Karpas-422 (cell line): ENCODE data around the gene FBXO9. TPM values are rescaled to one million over a fixed set of nuclear protein-coding genes. Genes with fewer than 3 reads are reported as not detected.
"Not testable (repeated sequence)": the region's sequence is repeated elsewhere in the genome, so short reads cannot be mapped to it uniquely, and the experiment has no call there.

ENCODE experiments used
- DNase-seq: peaks from one replicate; pipeline ENCODE4 v3.0.0-alpha.2; 2015
- H2AFZ ChIP-seq: fragments of 200-600 bp; sonication (generic); 2 replicates; pipeline ENCODE4 v1.6.1; 2014; ENCODE audit warnings: antibody characterized with exemption, low read length, mixed read lengths
- H3K27ac ChIP-seq: fragments of 200-600 bp; sonication (generic); 2 replicates; pipeline ENCODE4 v1.5.1; 2014; ENCODE audit warnings: mild to moderate bottlenecking, low read length, moderate library complexity
- H3K27me3 ChIP-seq: fragments of 200-600 bp; sonication (generic); 2 replicates; pipeline ENCODE4 v1.6.1; 2014; ENCODE audit warnings: low read length, mixed read lengths
- H3K36me3 ChIP-seq: fragments of 200-600 bp; sonication (generic); 2 replicates; pipeline ENCODE4 v1.6.1; 2014; ENCODE audit warnings: low read length, mixed read lengths; ENCODE audit not compliant: insufficient read depth
- H3K4me1 ChIP-seq: fragments of 200-600 bp; sonication (generic); 2 replicates; pipeline ENCODE4 v1.6.1; 2014; ENCODE audit warnings: mild to moderate bottlenecking, low read length, mixed read lengths
- H3K4me2 ChIP-seq: fragments of 200-600 bp; sonication (generic); 2 replicates; pipeline ENCODE4 v1.6.1; 2014; ENCODE audit warnings: low read length, low read depth, mild to moderate bottlenecking; ENCODE audit not compliant: poor library complexity, severe bottlenecking
- H3K4me3 ChIP-seq: fragments of 200-600 bp; sonication (generic); 2 replicates; pipeline ENCODE4 v1.5.1; 2014; ENCODE audit warnings: mild to moderate bottlenecking, antibody characterized with exemption, low read length, mixed read lengths
- H3K79me2 ChIP-seq: fragments of 200-600 bp; sonication (generic); 2 replicates; pipeline ENCODE4 v1.6.1; 2014; ENCODE audit warnings: mild to moderate bottlenecking, low read length, mixed read lengths
- H3K9ac ChIP-seq: fragments of 200-600 bp; sonication (generic); 2 replicates; pipeline ENCODE4 v1.6.0; 2014; ENCODE audit warnings: low read length
- H3K9me2 ChIP-seq: fragments of 200-600 bp; sonication (generic), shearing (Covaris generic); replicated peaks from 2 replicates; pipeline ENCODE4 v1.6.0; 2014; ENCODE audit warnings: mild to moderate bottlenecking, low read length, moderate library complexity; ENCODE audit not compliant: insufficient read depth
- H3K9me3 ChIP-seq: fragments of 300-700, 200-600 bp; sonication (generic); 2 replicates; pipeline ENCODE4 v1.6.1; 2014; ENCODE audit warnings: low read length, mixed read lengths
- H4K20me1 ChIP-seq: fragments of 200-600 bp; sonication (generic); 2 replicates; pipeline ENCODE4 v1.6.1; 2014; ENCODE audit warnings: mild to moderate bottlenecking, antibody characterized with exemption, low read length, low read depth; ENCODE audit not compliant: insufficient read depth
- total RNA-seq: library from RNA; depleted of rRNA; stranded (reverse); fragments of >200 nt; shearing (Covaris generic); gene quantifications from 2 replicates; pipeline ENCODE4 v1.2.3, GENCODE V29; 2014; ENCODE audit warnings: low replicate concordance

FBXO9 gene
- total RNA-seq, 1 experiment from 2014 or later = 41.5 TPM

- not testable (repeated sequence) for H3K4me1 ChIP-seq
Observed at GRCh38 chr6:53052152-53052551, 13.1 kb upstream of the FBXO9 start.

GRCh38 chr6:53054532-53054931, 10.7 kb upstream of the FBXO9 start:
- Histone ChIP-seq H3K9me3 (no peaks in the 10 kb centered on the region), H3K4me2 (no peak overlapping the region)
- DNase-seq = no peak

More at GRCh38 chr6:53052152-53052551, 13.1 kb upstream of the FBXO9 start:
- not testable (repeated sequence) for H3K9me3 ChIP-seq, H3K79me2 ChIP-seq, DNase-seq, H3K27ac ChIP-seq, H3K4me2 ChIP-seq, H2AFZ ChIP-seq, H4K20me1 ChIP-seq, H3K27me3 ChIP-seq, H3K36me3 ChIP-seq, H3K4me3 ChIP-seq, H3K9me2 ChIP-seq, H3K9ac ChIP-seq

GRCh38 chr6:53055873-53056272, 9.3 kb upstream of the FBXO9 start:
- DNase-seq = no peak
- H3K4me1 ChIP-seq = peaks cover 4% of the 10 kb centered on the region
- H3K9me3 ChIP-seq = no peaks in the 10 kb centered on the region
- H3K9ac ChIP-seq = no peak overlapping the region
- H3K9me2 ChIP-seq = no peaks in the 10 kb centered on the region
- no peak overlapping the region for H2AFZ ChIP-seq
- no peaks in the 10 kb centered on the region for H4K20me1 ChIP-seq
- H3K4me3 ChIP-seq = no peak overlapping the region
- H3K27ac ChIP-seq = no peak overlapping the region
- H3K79me2 ChIP-seq = no peaks in the 10 kb centered on the region
- no peak overlapping the region for H3K4me2 ChIP-seq
- H3K27me3 ChIP-seq = no peaks in the 10 kb centered on the region
- H3K36me3 ChIP-seq = no peaks in the 10 kb centered on the region

More at GRCh38 chr6:53054532-53054931, 10.7 kb upstream of the FBXO9 start:
- Histone ChIP-seq H2AFZ (no peak overlapping the region), H3K4me1 (no peaks in the 10 kb centered on the region), H3K36me3 (no peaks in the 10 kb centered on the region), H3K27me3 (no peaks in the 10 kb centered on the region), H4K20me1 (no peaks in the 10 kb centered on the region), H3K4me3 (no peak overlapping the region), H3K9ac (no peak overlapping the region), H3K9me2 (no peaks in the 10 kb centered on the region), H3K79me2 (no peaks in the 10 kb centered on the region), H3K27ac (no peak overlapping the region)

GRCh38 chr6:53056273-53056672, 8.9 kb upstream of the FBXO9 start:
- no peaks in the 10 kb centered on the region for H3K9me3 ChIP-seq
- H3K27ac ChIP-seq = no peak overlapping the region
- H3K9me2 ChIP-seq = no peaks in the 10 kb centered on the region
- no peaks in the 10 kb centered on the region for H3K79me2 ChIP-seq
- H3K4me2 ChIP-seq = no peak overlapping the region
- DNase-seq = no peak
- no peaks in the 10 kb centered on the region for H3K36me3 ChIP-seq
- no peak overlapping the region for H3K9ac ChIP-seq
- H3K4me3 ChIP-seq = no peak overlapping the region
- H3K4me1 ChIP-seq = peaks cover 8% of the 10 kb centered on the region
- no peaks in the 10 kb centered on the region for H3K27me3 ChIP-seq
- no peaks in the 10 kb centered on the region for H4K20me1 ChIP-seq
- H2AFZ ChIP-seq = no peak overlapping the region

- no peaks in the 10 kb centered on the region for H3K9me2 ChIP-seq
- no peak overlapping the region for H3K27ac ChIP-seq
- no peak overlapping the region for H3K4me2 ChIP-seq
- no peak overlapping the region for H2AFZ ChIP-seq
- H3K4me3 ChIP-seq = no peak overlapping the region
- peaks cover 21% of the 10 kb centered on the region for H3K4me1 ChIP-seq
- H3K9ac ChIP-seq = no peak overlapping the region
- H3K79me2 ChIP-seq = no peaks in the 10 kb centered on the region
- DNase-seq = no peak
- no peaks in the 10 kb centered on the region for H3K36me3 ChIP-seq
- no peaks in the 10 kb centered on the region for H3K27me3 ChIP-seq
- no peaks in the 10 kb centered on the region for H4K20me1 ChIP-seq
- H3K9me3 ChIP-seq = no peaks in the 10 kb centered on the region
Observed at GRCh38 chr6:53058388-53059195, 6.6 kb upstream of the FBXO9 start.

GRCh38 chr6:53059648-53060589, 5.3 kb upstream of the FBXO9 start:
- Histone ChIP-seq H2AFZ (no peak overlapping the region), H3K9me2 (no peaks in the 10 kb centered on the region), H3K79me2 (no peaks in the 10 kb centered on the region), H3K9me3 (no peaks in the 10 kb centered on the region), H3K4me2 (peak overlapping the region; percentile 90), H4K20me1 (no peaks in the 10 kb centered on the region), H3K27me3 (no peaks in the 10 kb centered on the region), H3K36me3 (no peaks in the 10 kb centered on the region), H3K4me1 (peaks cover 23% of the 10 kb centered on the region), H3K9ac (no peak overlapping the region), H3K27ac (no peak overlapping the region), H3K4me3 (no peak overlapping the region)
- no peak for DNase-seq

- H3K4me1 ChIP-seq = peaks cover 34% of the 10 kb centered on the region
Observed at GRCh38 chr6:53062169-53062539, 3.0 kb upstream of the FBXO9 start.

GRCh38 chr6:53064255-53064654, 949 bp upstream of the FBXO9 start:
- H3K4me2 ChIP-seq = peak overlapping the region; percentile 71
- H3K9me3 ChIP-seq, H3K27me3 ChIP-seq, H3K27ac ChIP-seq, H3K36me3 ChIP-seq, H4K20me1 ChIP-seq, H3K4me3 ChIP-seq, DNase-seq, H3K9ac ChIP-seq, H3K9me2 ChIP-seq: not testable (repeated sequence)
- peak overlapping the region; percentile 15; the same call in 1 of the 2 replicates for H2AFZ ChIP-seq
- peaks cover 46% of the 10 kb centered on the region for H3K4me1 ChIP-seq
- peaks cover 39% of the 10 kb centered on the region for H3K79me2 ChIP-seq

More at GRCh38 chr6:53062169-53062539, 3.0 kb upstream of the FBXO9 start:
- Histone ChIP-seq H2AFZ (peak overlapping the region; percentile 100), H3K27ac (no peak overlapping the region), H4K20me1 (peaks cover 6% of the 10 kb centered on the region; the same call in 1 of the 2 replicates), H3K9me3 (no peaks in the 10 kb centered on the region), H3K27me3 (no peaks in the 10 kb centered on the region), H3K9me2 (no peaks in the 10 kb centered on the region), H3K4me2 (peak overlapping the region; percentile 90), H3K36me3 (no peaks in the 10 kb centered on the region), H3K9ac (peak overlapping the region; percentile 79), H3K4me3 (peak overlapping the region; percentile 89), H3K79me2 (peaks cover 18% of the 10 kb centered on the region)
- no peak for DNase-seq
